Neuronal stem cell (in vitro differentiated cells): Measurements from ENCODE around the gene AHNAK.

Experiments
- DNase-seq: peaks from one replicate; pipeline ENCODE4 v3.0.0-alpha.2; 2013; ENCODE audit warnings: low spot score
- H2AFZ ChIP-seq: one replicate; pipeline ENCODE4 v1.6.1; 2013; ENCODE audit warnings: mild to moderate bottlenecking, low read length, inconsistent platforms
- H2AK5ac ChIP-seq: 2 replicates; pipeline ENCODE4 v1.6.1; 2013; ENCODE audit warnings: low read depth, mild to moderate bottlenecking, inconsistent platforms, low read length, moderate library complexity, mixed read lengths
- H2BK120ac ChIP-seq: 2 replicates; pipeline ENCODE4 v1.6.1; 2013; ENCODE audit warnings: low read depth, mild to moderate bottlenecking, inconsistent platforms, low read length, moderate library complexity, mixed read lengths
- H2BK12ac ChIP-seq: one replicate; pipeline ENCODE4 v1.6.1; 2013; ENCODE audit warnings: low read length, inconsistent platforms
- H2BK15ac ChIP-seq: 2 replicates; pipeline ENCODE4 v1.6.1; 2013; ENCODE audit warnings: mild to moderate bottlenecking, low read length, inconsistent platforms, mixed read lengths
- H2BK5ac ChIP-seq: one replicate; pipeline ENCODE4 v1.6.1; 2013; ENCODE audit warnings: inconsistent platforms, mild to moderate bottlenecking, low read length, moderate library complexity
- H3K14ac ChIP-seq: one replicate; pipeline ENCODE4 v1.6.1; 2013; ENCODE audit warnings: low read length, inconsistent platforms
- H3K18ac ChIP-seq: 2 replicates; pipeline ENCODE4 v1.6.1; 2013; ENCODE audit warnings: low read length, inconsistent platforms
- H3K23ac ChIP-seq: 2 replicates; pipeline ENCODE4 v1.6.1; 2013; ENCODE audit warnings: low read depth, mild to moderate bottlenecking, mixed read lengths, low read length, inconsistent platforms; ENCODE audit not compliant: poor library complexity
- H3K27ac ChIP-seq: replicated peaks from 3 replicates; pipeline ENCODE4 v1.5.1; 2013; ENCODE audit warnings: low read length, inconsistent platforms
- H3K27me3 ChIP-seq, 3 experiments: 2 replicates each; pipeline ENCODE4 v1.6.1; 2013; ENCODE audit warnings: low read length in 3 of 3, mild to moderate bottlenecking in 2 of 3, inconsistent platforms in 1 of 3, low read depth in 1 of 3, mixed read lengths in 1 of 3, moderate library complexity in 1 of 3; ENCODE audit not compliant: control insufficient read depth in 3 of 3, insufficient read depth in 3 of 3
- H3K36me3 ChIP-seq, 2 donors: replicated peaks in 1 of 2; 2 replicates each; pipeline ENCODE4 v1.6.1; 2013; ENCODE audit warnings: low read length in 2 of 2; ENCODE audit not compliant: control insufficient read depth in 2 of 2, insufficient read depth in 2 of 2
- H3K4ac ChIP-seq: 2 replicates; pipeline ENCODE4 v1.6.1; 2013; ENCODE audit warnings: inconsistent platforms, mild to moderate bottlenecking, low read length, moderate library complexity
- H3K4me1 ChIP-seq, 2 donors: 1 replicate in 1 of 2; 2 replicates in 1 of 2; pipeline ENCODE4 v1.6.1; 2013; ENCODE audit warnings: low read length in 2 of 2, low read depth in 1 of 2; ENCODE audit not compliant: control insufficient read depth in 2 of 2, insufficient read depth in 1 of 2
- H3K4me2 ChIP-seq: one replicate; pipeline ENCODE4 v1.6.1; 2013; ENCODE audit warnings: mild to moderate bottlenecking, low read length, inconsistent platforms; ENCODE audit not compliant: insufficient read depth, poor library complexity, severe bottlenecking
- H3K4me3 ChIP-seq, 2 donors: 2 replicates each; pipeline ENCODE4 v1.5.1; 2013; ENCODE audit warnings: low read length in 2 of 2, mild to moderate bottlenecking in 2 of 2, inconsistent platforms in 1 of 2, moderate library complexity in 1 of 2
- H3K79me1 ChIP-seq: one replicate; pipeline ENCODE4 v1.6.1; 2013; ENCODE audit warnings: low read depth, mild to moderate bottlenecking, inconsistent platforms, low read length, moderate library complexity
- H3K9ac ChIP-seq: one replicate; pipeline ENCODE4 v1.6.1; 2013; ENCODE audit warnings: mild to moderate bottlenecking, low read depth, low read length, inconsistent platforms; ENCODE audit not compliant: poor library complexity
- H3K9me3 ChIP-seq, 2 donors: replicated peaks in 1 of 2; 2 replicates each; pipeline versions ENCODE3 to v1.6.1; 2013; ENCODE audit warnings: low read length in 2 of 2, mild to moderate bottlenecking in 2 of 2, inconsistent platforms in 1 of 2, low read depth in 1 of 2, mixed read lengths in 1 of 2, moderate library complexity in 1 of 2; ENCODE audit not compliant: control insufficient read depth in 2 of 2, insufficient read depth in 1 of 2
- H4K8ac ChIP-seq: one replicate; pipeline ENCODE4 v1.6.1; 2013; ENCODE audit warnings: low read depth, mild to moderate bottlenecking, inconsistent platforms, low read length, moderate library complexity
- H4K91ac ChIP-seq: one replicate; pipeline ENCODE4 v1.6.1; 2013; ENCODE audit warnings: low read length, low read depth, mild to moderate bottlenecking, inconsistent platforms; ENCODE audit not compliant: poor library complexity
- WGBS, 2 donors: extraction: QIAGEN DNeasy Blood & Tissue Kit; methylation state at CpG; one replicate each; pipeline ENCODE4 v1.1.7; 2013; ENCODE audit warnings: missing lambda C conversion rate in 2 of 2, mixed read lengths in 1 of 2; ENCODE audit not compliant: insufficient read length in 2 of 2, insufficient replicate concordance in 1 of 2; ENCODE audit errors: extremely low coverage in 2 of 2; 5-methylcytosine and 5-hydroxymethylcytosine counted together

The AHNAK gene

GRCh38 chr11:62558669-62559068, 12.1 kb upstream of the AHNAK start:
- Histone ChIP-seq H3K36me3 (peaks cover 29 to 76% of the 10 kb centered on the region in 2 donors), H2BK15ac (no peak overlapping the region), H3K4me2 (no peak overlapping the region), H3K9ac (no peak overlapping the region), H2BK5ac (no peak overlapping the region), H3K23ac (no peak overlapping the region), H4K91ac (no peak overlapping the region), H3K9me3 (no peaks in the 10 kb centered on the region), H4K8ac (no peak overlapping the region), H3K27ac (no peak overlapping the region), H3K4ac (no peak overlapping the region), H3K79me1 (no peaks in the 10 kb centered on the region), H2AK5ac (no peak overlapping the region), H2BK12ac (no peak overlapping the region), H2BK120ac (no peak overlapping the region), H3K18ac (no peak overlapping the region), H2AFZ (no peak overlapping the region), H3K27me3 (no peaks in the 10 kb centered on the region), H3K14ac (no peak overlapping the region), H3K4me1 (peaks cover 24 to 31% of the 10 kb centered on the region in 2 donors), H3K4me3 (no peak overlapping the region)
- no CpG with 5 or more reads among the region's 9 CpGs for WGBS, 2 donors
- DNase-seq = no peak

GRCh38 chr11:62556875-62557631, 10.4 kb upstream of the AHNAK start:
- no peak overlapping the region for H3K4ac ChIP-seq
- no peaks in the 10 kb centered on the region for H3K79me1 ChIP-seq
- no peak overlapping the region for H3K14ac ChIP-seq
- no peak overlapping the region for H2AFZ ChIP-seq
- peaks cover 40 to 42% of the 10 kb centered on the region in 2 donors for H3K4me1 ChIP-seq
- H3K23ac ChIP-seq = no peak overlapping the region
- no peaks in the 10 kb centered on the region for H3K9me3 ChIP-seq
- H4K91ac ChIP-seq = no peak overlapping the region
- H2BK15ac ChIP-seq = peak overlapping the region; percentile 2
- H2BK5ac ChIP-seq = peak overlapping the region; percentile 35
- no CpG with 5 or more reads among the region's 3 CpGs for WGBS, 2 donors
- no peak overlapping the region for H2BK12ac ChIP-seq
- H3K36me3 ChIP-seq = peaks cover 25 to 60% of the 10 kb centered on the region in 2 donors
- no peaks in the 10 kb centered on the region for H3K27me3 ChIP-seq
- H2BK120ac ChIP-seq = no peak overlapping the region
- peak overlapping the region; percentile 89 for H3K18ac ChIP-seq
- H3K4me2 ChIP-seq = no peak overlapping the region
- H2AK5ac ChIP-seq = peak overlapping the region; percentile 47
- H3K27ac ChIP-seq = peak overlapping the region; percentile 77
- H3K4me3 ChIP-seq = no peak overlapping the region
- no peak for DNase-seq
- H4K8ac ChIP-seq = no peak overlapping the region
- no peak overlapping the region for H3K9ac ChIP-seq

- no peak overlapping the region for H2AFZ ChIP-seq
- H2BK12ac ChIP-seq = peak overlapping the region; percentile 14
- no peak overlapping the region for H3K4me2 ChIP-seq
- H3K18ac ChIP-seq = peak overlapping the region; percentile 89
- H4K8ac ChIP-seq = no peak overlapping the region
- H2BK15ac ChIP-seq = peak overlapping the region; percentile 2
- no peak for DNase-seq
- no peaks in the 10 kb centered on the region for H3K9me3 ChIP-seq
- H3K27ac ChIP-seq = peak overlapping the region; percentile 77
- H3K4me1 ChIP-seq = peaks cover 44 to 45% of the 10 kb centered on the region in 2 donors
- no peak overlapping the region for H2BK120ac ChIP-seq
- WGBS, 2 donors = no CpG with 5 or more reads among the region's 14 CpGs
- H3K36me3 ChIP-seq = peaks cover 25 to 52% of the 10 kb centered on the region in 2 donors
- peak overlapping the region; percentile 21 for H3K23ac ChIP-seq
- no peak overlapping the region for H3K4ac ChIP-seq
- peak overlapping the region; percentile 47 for H2AK5ac ChIP-seq
- no peaks in the 10 kb centered on the region for H3K27me3 ChIP-seq
- H3K14ac ChIP-seq = no peak overlapping the region
- no peaks in the 10 kb centered on the region for H3K79me1 ChIP-seq
- H4K91ac ChIP-seq = no peak overlapping the region
- H3K9ac ChIP-seq = no peak overlapping the region
- H3K4me3 ChIP-seq = no peak overlapping the region
- H2BK5ac ChIP-seq = peak overlapping the region; percentile 35
Observed at GRCh38 chr11:62556108-62556874, 9.7 kb upstream of the AHNAK start.

GRCh38 chr11:62555464-62556107, 9.0 kb upstream of the AHNAK start:
- Histone ChIP-seq H2AK5ac (no peak overlapping the region), H2BK12ac (no peak overlapping the region), H3K4me3 (no peak overlapping the region), H3K4me1 (peaks cover 43 to 45% of the 10 kb centered on the region in 2 donors), H2BK120ac (no peak overlapping the region), H3K36me3 (peaks cover 22 to 45% of the 10 kb centered on the region in 2 donors), H3K18ac (no peak overlapping the region), H3K27ac (peak overlapping the region; percentile 77), H3K27me3 (no peaks in the 10 kb centered on the region), H3K9me3 (no peaks in the 10 kb centered on the region), H2BK5ac (no peak overlapping the region), H3K79me1 (no peaks in the 10 kb centered on the region), H3K4ac (no peak overlapping the region), H2AFZ (no peak overlapping the region), H3K4me2 (no peak overlapping the region), H2BK15ac (no peak overlapping the region), H3K23ac (no peak overlapping the region), H4K91ac (no peak overlapping the region), H3K9ac (no peak overlapping the region), H4K8ac (no peak overlapping the region), H3K14ac (no peak overlapping the region)
- WGBS, 2 donors = no CpG with 5 or more reads among the region's 4 CpGs
- no peak for DNase-seq
